Erythroblast (primary cell): ENCODE measurements around the gene PRSS56.

Experiments
- DNase-seq, 2 experiments: peaks; one replicate each; lab custom pipeline; 2025; lab: John Stamatoyannopoulos, UW
- GATA1 ChIP-seq: IDR thresholded peaks from 2 replicates; pipeline ENCODE4 v1.6.1; 2011; ENCODE audit warnings: low read depth, mild to moderate bottlenecking, control low read depth, low read length, moderate library complexity
- POLR2A ChIP-seq: IDR thresholded peaks from 2 replicates; pipeline ENCODE4 v1.6.1; 2011; ENCODE audit warnings: mild to moderate bottlenecking, low read length

Gene PRSS56

DNA sequence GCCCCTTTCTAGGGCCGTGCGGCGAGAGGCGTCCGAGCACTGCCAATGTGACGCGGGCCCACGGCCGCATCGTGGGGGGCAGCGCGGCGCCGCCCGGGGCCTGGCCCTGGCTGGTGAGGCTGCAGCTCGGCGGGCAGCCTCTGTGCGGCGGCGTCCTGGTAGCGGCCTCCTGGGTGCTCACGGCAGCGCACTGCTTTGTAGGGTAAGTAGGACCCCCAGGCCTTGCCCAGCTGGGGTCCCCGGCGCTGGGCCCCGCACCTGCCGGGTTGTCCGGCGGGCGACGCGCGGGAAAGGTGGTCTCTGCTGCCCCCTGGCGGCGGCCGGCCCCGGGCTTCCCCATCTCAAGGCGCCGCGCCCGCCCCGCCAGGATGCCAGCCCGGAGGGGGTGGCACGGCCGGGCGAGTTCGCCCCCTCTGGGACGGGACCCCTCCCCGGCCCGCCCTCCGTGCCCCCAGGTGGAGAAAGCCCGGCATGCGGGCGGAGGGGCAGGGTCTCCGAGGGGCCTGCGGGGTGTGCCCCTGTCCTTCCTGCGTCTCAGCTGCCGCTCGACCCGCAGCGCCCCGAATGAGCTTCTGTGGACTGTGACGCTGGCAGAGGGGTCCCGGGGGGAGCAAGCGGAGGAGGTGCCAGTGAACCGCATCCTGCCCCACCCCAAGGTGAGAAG lies 1.9 kb downstream of the PRSS56 start:
- peak; percentile 40 to 74 for DNase-seq
- TF ChIP-seq POLR2A (no peak), GATA1 (no peak)

DNA sequence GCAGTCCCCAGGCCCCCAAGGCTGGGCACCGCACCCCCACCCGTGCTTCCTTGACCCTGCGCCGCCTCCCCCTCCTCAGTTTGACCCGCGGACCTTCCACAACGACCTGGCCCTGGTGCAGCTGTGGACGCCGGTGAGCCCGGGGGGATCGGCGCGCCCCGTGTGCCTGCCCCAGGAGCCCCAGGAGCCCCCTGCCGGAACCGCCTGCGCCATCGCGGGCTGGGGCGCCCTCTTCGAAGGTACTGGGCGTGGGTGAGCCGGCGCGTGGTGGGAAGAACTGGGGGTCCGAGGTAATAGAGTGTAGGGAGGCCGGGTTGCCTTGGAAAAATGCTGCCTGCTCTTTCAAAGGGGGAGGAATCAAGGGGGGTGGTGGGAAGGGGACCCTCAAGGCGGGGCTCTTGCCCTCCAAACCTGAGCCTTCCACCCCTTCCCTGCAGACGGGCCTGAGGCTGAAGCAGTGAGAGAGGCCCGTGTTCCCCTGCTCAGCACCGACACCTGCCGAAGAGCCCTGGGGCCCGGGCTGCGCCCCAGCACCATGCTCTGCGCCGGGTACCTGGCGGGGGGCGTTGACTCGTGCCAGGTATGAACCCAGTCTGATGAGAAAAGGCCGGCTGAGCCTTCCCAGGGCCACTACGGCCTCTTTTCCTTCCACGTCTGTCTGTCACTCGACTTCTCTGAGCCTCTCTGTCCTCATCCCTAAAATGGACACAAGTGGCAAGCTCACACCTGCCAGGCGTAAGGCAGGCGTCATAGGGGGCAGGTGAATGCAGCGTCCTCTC lies 2.6 kb downstream of the PRSS56 start:
- TF ChIP-seq POLR2A, result no peak
- TF ChIP-seq GATA1, result no peak
- DNase-seq, result no peak

DNA sequence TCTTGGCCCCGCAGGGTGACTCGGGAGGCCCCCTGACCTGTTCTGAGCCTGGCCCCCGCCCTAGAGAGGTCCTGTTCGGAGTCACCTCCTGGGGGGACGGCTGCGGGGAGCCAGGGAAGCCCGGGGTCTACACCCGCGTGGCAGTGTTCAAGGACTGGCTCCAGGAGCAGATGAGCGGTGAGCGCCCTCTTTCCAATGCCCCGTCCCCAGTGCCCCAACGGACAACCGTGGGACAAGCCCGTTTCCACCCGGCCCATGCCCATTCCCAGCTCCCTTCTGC lies 3.2 kb downstream of the PRSS56 start:
- no peak for DNase-seq
- TF ChIP-seq GATA1 (no peak), POLR2A (no peak)

DNA sequence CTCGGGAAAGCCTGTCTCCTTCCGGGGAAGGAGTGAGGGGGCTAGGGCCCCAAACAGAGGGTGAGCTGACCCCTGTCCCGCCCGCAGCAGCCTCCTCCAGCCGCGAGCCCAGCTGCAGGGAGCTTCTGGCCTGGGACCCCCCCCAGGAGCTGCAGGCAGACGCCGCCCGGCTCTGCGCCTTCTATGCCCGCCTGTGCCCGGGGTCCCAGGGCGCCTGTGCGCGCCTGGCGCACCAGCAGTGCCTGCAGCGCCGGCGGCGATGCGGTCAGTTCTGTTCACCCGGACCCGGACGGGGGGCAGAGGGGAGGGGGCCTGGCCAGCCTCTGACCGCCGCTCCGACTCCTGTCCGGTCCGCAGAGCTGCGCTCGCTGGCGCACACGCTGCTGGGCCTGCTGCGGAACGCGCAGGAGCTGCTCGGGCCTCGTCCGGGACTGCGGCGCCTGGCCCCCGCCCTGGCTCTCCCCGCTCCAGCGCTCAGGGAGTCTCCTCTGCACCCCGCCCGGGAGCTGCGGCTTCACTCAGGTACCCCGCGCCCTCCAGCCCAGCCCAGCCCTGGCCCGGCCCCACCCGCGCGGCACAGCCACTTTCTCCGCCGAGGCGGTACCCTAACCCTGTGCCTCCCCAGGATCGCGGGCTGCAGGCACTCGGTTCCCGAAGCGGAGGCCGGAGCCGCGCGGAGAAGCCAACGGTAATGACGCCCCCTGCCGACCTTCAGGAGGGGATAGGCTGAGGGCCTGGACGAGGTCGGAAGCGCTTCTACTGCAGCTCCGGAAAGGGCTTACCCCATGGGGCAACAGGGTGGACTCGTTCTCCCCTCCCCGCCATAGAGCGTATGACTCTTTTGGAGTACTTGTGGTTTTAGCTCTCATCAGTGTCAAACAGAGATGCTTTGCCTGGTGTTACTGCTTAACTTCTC lies 3.8 kb downstream of the PRSS56 start:
- peak; percentile 51 to 58 for DNase-seq
- TF ChIP-seq GATA1, result no peak
- TF ChIP-seq POLR2A, result no peak

DNA sequence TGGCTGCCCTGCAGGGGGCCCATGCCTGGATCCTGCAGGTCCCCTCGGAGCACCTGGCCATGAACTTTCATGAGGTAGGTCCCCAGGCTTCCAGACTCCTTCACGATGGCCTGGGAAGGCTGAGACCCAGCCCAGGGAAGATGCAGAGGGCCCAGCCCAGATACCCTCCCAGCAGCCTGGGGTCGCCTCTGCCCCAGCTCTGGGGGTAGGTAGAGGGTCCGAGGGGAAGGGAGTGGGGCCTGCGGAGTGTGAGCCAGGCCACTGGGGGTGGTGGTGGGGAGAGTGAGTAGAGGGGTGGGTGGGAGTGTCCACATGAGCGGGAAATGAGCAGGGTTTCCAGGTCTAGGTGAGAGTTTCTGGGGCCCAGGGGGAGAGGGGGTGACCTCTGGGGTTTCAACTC lies 4.6 kb downstream of the PRSS56 start:
- TF ChIP-seq POLR2A, result no peak
- DNase-seq, result no peak

DNA sequence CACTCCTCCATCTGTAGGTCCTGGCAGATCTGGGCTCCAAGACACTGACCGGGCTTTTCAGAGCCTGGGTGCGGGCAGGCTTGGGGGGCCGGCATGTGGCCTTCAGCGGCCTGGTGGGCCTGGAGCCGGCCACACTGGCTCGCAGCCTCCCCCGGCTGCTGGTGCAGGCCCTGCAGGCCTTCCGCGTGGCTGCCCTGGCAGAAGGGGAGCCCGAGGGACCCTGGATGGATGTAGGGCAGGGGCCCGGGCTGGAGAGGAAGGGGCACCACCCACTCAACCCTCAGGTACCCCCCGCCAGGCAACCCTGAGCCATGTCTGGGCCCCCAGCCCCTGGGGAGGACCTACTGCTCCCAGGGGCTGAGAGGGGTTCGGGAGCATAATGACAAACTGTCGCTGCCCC lies 5.0 kb downstream of the PRSS56 start:
- no peak for DNase-seq
- TF ChIP-seq POLR2A, result no peak
- TF ChIP-seq GATA1, result no peak

DNA sequence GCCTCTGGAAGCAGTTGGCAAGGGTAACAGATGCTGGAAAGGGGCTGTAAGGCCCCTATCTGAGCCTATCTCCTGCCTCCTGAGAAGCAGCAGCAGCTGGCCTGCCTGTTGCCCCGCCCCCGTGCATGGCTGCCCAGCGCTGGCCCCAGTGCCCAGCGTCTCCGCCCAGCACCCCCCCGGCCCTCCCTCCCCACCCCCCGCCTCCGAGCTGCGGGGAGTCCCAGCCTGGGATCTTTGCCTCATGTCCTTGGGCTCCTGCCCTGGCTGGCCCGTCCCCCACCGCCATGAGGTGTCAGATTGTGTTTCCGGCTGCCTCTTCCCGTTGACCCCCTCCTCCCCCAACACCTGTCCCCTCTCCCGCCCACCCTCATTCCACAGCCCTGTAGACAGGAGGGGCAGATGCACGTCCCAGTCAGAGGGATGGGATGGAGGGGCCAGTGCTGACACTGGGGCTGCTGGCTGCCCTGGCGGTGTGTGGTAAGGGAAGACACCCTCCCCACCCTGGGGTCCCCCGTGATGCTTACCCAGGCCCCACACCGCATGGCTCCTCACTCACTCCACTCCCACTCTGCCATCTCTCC lies 5.7 kb downstream of the PRSS56 start, which contains the start of gene CHRND:
Gene CHRND (plus strand): TSS at position 370 of the 581 bp plus-strand sequence. CDS start 56 bp downstream, at position 426.
- DNase-seq, result peak; percentile 8 to 17
- no peak for TF ChIP-seq GATA1
- no peak for TF ChIP-seq POLR2A

DNA sequence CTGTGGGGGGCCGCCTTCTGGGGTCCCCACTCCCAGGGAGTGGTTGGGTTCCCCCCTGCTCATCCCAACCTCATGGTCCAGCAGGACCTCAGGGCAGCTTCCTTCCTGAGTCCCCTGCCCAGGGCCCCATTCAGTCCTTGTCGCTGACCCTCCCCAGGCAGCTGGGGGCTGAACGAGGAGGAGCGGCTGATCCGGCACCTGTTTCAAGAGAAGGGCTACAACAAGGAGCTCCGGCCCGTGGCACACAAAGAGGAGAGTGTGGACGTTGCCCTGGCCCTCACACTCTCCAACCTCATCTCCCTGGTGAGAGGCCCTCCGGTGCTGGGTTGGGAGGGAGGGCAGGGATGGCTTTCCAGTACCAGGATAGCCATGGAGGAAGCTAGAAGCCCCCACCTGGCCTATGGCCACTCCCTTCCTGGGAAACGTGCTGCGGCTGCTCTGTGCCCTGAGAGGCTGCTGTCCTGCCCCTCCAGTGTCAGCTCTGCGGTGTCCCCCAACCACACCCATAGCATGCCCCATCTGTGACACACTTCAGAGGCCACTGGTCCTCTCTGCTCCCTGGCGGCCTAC lies 6.3 kb downstream of the PRSS56 start:
- no peak for TF ChIP-seq GATA1
- no peak for TF ChIP-seq POLR2A
- DNase-seq, result no peak

DNA sequence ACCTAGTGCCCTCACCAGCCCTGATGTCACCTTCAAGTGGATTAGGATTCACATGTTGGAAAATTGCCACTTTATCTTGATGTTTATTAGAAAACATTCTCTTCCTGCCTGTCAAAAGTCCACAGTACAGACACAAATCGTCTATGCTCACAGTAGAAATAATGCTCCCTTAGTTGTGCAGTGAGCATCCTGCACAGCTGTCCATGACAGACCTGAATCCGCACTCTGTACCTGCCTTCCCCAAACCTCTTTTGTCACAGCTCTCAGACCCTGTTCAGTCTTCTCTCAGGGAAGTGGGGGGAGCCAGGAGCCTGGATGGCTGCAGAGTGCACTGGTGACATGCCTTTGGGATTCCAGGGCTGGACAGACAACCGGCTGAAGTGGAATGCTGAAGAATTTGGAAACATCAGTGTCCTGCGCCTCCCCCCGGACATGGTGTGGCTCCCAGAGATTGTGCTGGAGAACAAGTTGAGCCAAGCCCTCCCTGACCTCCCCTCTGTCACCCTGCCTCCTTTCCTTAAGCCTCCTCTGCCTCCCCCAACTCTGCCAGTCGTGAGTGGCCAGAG lies 7.8 kb downstream of the PRSS56 start:
- TF ChIP-seq POLR2A (no peak), GATA1 (no peak)
- no peak for DNase-seq

DNA sequence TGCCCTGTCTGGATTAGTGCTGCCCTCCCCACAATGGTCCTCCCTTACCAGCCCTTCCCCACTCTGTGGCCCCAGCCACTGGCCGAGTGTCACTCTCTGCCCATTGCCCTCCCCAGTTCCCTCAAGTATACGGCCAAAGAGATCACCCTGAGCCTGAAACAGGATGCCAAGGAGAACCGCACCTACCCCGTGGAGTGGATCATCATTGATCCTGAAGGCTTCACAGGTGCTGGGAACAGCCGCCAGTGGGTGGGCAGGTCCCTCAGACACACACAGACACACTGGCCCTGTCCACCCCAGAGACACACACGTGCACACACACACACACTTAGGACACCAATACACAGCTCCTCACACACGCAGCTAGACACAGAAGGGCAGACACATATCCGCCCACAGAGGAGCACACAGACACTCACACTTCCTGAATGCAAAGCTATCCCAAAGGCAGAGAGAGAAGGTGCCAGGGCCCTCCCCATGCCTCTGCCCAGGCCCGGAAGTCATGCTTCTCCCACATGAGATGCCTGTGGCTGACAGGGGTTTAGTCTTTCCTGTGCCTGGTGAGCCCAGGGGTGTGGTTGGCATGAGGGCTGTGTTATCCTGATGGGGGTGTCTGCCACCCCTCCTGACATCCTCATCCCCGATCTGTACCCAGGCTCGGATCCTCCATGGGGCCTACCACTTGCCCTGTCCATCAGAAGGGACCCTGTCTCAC lies 8.7 kb downstream of the PRSS56 start:
- TF ChIP-seq POLR2A (no peak), GATA1 (no peak)
- DNase-seq, result no peak

DNA sequence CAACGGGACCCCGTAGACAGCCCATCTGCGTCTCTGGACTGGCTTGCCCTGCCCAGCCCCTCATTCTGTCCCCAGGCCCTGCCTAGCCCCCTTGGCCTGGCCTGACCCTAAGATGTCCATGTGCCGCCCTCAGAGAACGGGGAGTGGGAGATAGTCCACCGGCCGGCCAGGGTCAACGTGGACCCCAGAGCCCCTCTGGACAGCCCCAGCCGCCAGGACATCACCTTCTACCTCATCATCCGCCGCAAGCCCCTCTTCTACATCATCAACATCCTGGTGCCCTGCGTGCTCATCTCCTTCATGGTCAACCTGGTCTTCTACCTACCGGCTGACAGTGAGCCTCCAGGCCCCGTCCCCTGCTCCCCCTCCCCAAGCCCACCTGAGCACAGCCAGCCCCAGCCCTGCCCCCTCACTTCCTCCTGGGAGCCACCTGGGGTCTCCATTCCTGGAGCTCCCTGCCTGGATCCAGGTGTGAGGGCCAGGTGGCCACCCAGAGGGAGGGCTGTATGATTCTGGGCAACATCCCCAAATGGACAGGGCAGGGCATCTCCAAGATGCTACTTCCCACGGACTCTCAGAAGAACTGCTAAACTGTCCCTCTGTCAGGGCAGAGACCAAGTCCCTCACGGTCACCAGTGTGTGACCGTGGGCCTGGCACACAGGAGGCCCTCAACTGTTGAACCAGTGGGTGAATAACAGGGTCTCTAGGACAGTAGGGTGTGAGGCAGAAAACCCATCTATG lies 9.8 kb downstream of the PRSS56 start:
- no peak for TF ChIP-seq POLR2A
- no peak for TF ChIP-seq GATA1
- no peak for DNase-seq

DNA sequence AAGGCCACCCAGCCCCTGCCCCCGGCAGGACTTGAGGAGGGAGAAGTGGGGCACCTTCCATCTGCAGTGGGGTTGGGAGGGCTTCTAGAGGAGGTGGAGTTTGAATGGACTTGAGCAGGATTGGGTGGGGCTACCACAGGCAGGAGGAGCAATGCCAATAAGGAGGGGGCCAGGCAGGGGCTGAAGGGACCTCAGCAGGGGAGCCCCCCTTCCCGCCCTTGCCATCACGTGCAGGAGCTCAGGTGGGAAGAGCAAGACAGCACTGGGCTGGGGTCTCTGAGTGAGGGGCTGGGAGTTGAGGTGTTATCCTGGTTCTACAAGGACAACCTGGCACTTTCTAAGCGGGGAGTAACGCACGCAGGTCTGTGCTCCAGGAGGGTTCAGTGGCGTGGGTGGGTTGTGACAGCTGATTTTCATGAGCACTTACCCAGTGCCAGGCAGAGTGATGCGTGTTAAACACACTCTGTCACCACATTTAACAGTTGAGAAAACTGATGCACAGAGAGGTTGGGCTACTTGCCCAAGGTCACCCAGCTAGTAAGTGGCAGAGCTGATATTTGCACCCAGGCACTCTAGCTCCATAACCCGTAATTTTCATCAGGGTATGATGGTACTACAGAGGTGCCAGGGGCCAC lies 10.6 kb downstream of the PRSS56 start:
- DNase-seq, result no peak
- no peak for TF ChIP-seq GATA1
- TF ChIP-seq POLR2A, result no peak
